Measurements from ENCODE around the gene CCDC83.

The CCDC83 gene

GRCh38 chr11:85869781-85870180 lies 14.6 kb downstream of the CCDC83 start:
- no peak for DNase-seq
- intact Hi-C loops (cut with DNase I): no loop called here

GRCh38 chr11:85874265-85874664 lies 19.1 kb downstream of the CCDC83 start:
- intact Hi-C loops (cut with DNase I): no loop called here
- no peak for DNase-seq

GRCh38 chr11:85875505-85875904 lies 20.3 kb downstream of the CCDC83 start:
- DNase-seq: no peak
- intact Hi-C loops (cut with DNase I): no loop called here

GRCh38 chr11:85884581-85885021 lies 29.4 kb downstream of the CCDC83 start:
- no peak for DNase-seq
- intact Hi-C loops (cut with DNase I): no loop called here

GRCh38 chr11:85886089-85887056 lies 31.2 kb downstream of the CCDC83 start:
- DNase-seq: no peak
- intact Hi-C loops (cut with DNase I): no loop called here

- DNase-seq: no peak
- intact Hi-C loops (cut with DNase I): no loop called here
Observed at GRCh38 chr11:85889108-85889507, 33.9 kb downstream of the CCDC83 start.

GRCh38 chr11:85889676-85890579 lies 34.7 kb downstream of the CCDC83 start:
- DNase-seq: no peak
- intact Hi-C loops (cut with DNase I): no loop called here

- intact Hi-C loops (cut with DNase I): no loop called here
- DNase-seq: no peak
Observed at GRCh38 chr11:85893395-85893794, 38.2 kb downstream of the CCDC83 start.

- intact Hi-C loops (cut with DNase I): no loop called here
- DNase-seq: no peak
Observed at GRCh38 chr11:85896876-85897275, 41.7 kb downstream of the CCDC83 start.

GRCh38 chr11:85898456-85898855 lies 43.3 kb downstream of the CCDC83 start:
- intact Hi-C loops (cut with DNase I): no loop called here

GRCh38 chr11:85902353-85902752 lies 47.2 kb downstream of the CCDC83 start:
- intact Hi-C loops (cut with DNase I): no loop called here
- no peak for DNase-seq

More at GRCh38 chr11:85898456-85898855, 43.3 kb downstream of the CCDC83 start:
- no peak for DNase-seq

- DNase-seq: no peak
- intact Hi-C loops (cut with DNase I): no loop called here
Observed at GRCh38 chr11:85903406-85903805, 48.2 kb downstream of the CCDC83 start.

GRCh38 chr11:85903811-85904210 lies 48.6 kb downstream of the CCDC83 start:
- intact Hi-C loops (cut with DNase I): no loop called here
- DNase-seq: no peak

GRCh38 chr11:85912414-85912813 lies 57.2 kb downstream of the CCDC83 start:
- intact Hi-C loops (cut with DNase I): no loop called here
- DNase-seq: no peak

- intact Hi-C loops (cut with DNase I): no loop called here
- DNase-seq: no peak
Observed at GRCh38 chr11:85913513-85913912, 58.3 kb downstream of the CCDC83 start.

GRCh38 chr11:85914425-85914824 lies 59.2 kb downstream of the CCDC83 start:
- no peak for DNase-seq
- intact Hi-C loops (cut with DNase I): no loop called here

GRCh38 chr11:85918910-85919794 lies 64.0 kb downstream of the CCDC83 start:
- no peak for DNase-seq
- intact Hi-C loops (cut with DNase I): no loop called here

- DNase-seq: no peak
- intact Hi-C loops (cut with DNase I): no loop called here
Observed at GRCh38 chr11:85922367-85922766, 67.2 kb downstream of the CCDC83 start.

- no peak for DNase-seq
- intact Hi-C loops (cut with DNase I): no loop called here
Observed at GRCh38 chr11:85923455-85923854, 68.3 kb downstream of the CCDC83 start.
